ENCODE data around the gene YWHAQ. TPM values are rescaled to one million over a fixed set of nuclear protein-coding genes. Genes with fewer than 3 reads are reported as not detected.

The YWHAQ gene
- total RNA-seq, 2 donors from 2014 or later = 158 to 183 TPM

GRCh38 chr2:9674891-9675414, 44.2 kb upstream of the YWHAQ start:
- ATAC-seq (ENCODE audit: insufficient number of reproducible peaks, low FRiP score, low read depth) = no peak
- Histone ChIP-seq H3K4me1 (ENCODE audit: control insufficient read depth in 1 of 2, low read depth in 2 of 2) (no peaks in the 10 kb centered on the region), H3K4me3 (no peak overlapping the region), H3K36me3 (no peaks in the 10 kb centered on the region), H3K27ac (no peak overlapping the region), H3K27me3 (replicated peaks; ENCODE audit: insufficient read depth) (no peaks in the 10 kb centered on the region), H3K9me3 (no peaks in the 10 kb centered on the region)
- TF ChIP-seq, protein P1, sequence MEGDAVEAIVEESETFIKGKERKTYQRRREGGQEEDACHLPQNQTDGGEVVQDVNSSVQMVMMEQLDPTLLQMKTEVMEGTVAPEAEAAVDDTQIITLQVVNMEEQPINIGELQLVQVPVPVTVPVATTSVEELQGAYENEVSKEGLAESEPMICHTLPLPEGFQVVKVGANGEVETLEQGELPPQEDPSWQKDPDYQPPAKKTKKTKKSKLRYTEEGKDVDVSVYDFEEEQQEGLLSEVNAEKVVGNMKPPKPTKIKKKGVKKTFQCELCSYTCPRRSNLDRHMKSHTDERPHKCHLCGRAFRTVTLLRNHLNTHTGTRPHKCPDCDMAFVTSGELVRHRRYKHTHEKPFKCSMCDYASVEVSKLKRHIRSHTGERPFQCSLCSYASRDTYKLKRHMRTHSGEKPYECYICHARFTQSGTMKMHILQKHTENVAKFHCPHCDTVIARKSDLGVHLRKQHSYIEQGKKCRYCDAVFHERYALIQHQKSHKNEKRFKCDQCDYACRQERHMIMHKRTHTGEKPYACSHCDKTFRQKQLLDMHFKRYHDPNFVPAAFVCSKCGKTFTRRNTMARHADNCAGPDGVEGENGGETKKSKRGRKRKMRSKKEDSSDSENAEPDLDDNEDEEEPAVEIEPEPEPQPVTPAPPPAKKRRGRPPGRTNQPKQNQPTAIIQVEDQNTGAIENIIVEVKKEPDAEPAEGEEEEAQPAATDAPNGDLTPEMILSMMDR (IDR thresholded peaks at IDR 0.05) = no peak
- no peak for DNase-seq (ENCODE audit: low spot score)

DNA sequence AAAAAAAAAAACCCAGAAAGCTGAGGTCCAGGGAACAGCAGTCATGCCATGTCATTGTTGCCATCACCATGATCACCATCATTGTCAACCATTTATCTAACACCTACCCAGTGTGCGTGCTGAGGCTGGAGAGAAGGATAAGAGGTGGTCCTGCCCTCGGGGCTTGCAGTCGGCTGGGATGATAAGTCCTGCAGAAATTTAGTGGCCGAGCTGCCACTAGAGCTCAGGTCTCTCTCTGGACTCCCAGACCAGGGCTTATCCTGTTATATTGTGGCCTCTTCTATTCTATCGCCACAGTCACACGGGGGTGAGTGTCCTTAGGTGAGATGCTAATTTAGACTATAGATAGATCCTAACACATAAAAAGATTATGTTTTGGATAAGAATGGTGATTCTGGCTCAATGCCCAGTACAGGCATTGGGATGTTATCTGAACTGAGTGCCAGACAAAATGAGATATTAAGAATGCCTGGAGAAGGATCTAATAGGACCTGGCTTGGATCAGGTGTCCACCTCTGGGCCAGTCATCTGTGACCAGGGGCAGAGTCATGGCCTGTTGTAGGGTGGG, 43.2 kb upstream of the YWHAQ start:
- no peak for ATAC-seq (ENCODE audit: insufficient number of reproducible peaks, low FRiP score, low read depth)
- Histone ChIP-seq H3K36me3 (no peaks in the 10 kb centered on the region), H3K27me3 (replicated peaks; ENCODE audit: insufficient read depth) (no peaks in the 10 kb centered on the region), H3K27ac (no peak overlapping the region), H3K4me3 (no peak overlapping the region), H3K9me3 (no peaks in the 10 kb centered on the region), H3K4me1 (ENCODE audit: control insufficient read depth in 1 of 2, low read depth in 2 of 2) (no peaks in the 10 kb centered on the region)
- no peak for DNase-seq (ENCODE audit: low spot score)
- TF ChIP-seq, protein P1 (IDR thresholded peaks at IDR 0.05) = no peak

GRCh38 chr2:9668687-9669345, 38.0 kb upstream of the YWHAQ start:
- H3K4me1 ChIP-seq (ENCODE audit: control insufficient read depth in 1 of 2, low read depth in 2 of 2) = no peaks in the 10 kb centered on the region
- TF ChIP-seq, protein P1 (IDR thresholded peaks at IDR 0.05) = no peak
- H3K27me3 ChIP-seq (replicated peaks; ENCODE audit: insufficient read depth) = no peaks in the 10 kb centered on the region
- H3K4me3 ChIP-seq = no peak overlapping the region
- H3K9me3 ChIP-seq = no peaks in the 10 kb centered on the region
- no peaks in the 10 kb centered on the region for H3K36me3 ChIP-seq
- DNase-seq (ENCODE audit: low spot score) (no peak), ATAC-seq (ENCODE audit: insufficient number of reproducible peaks, low FRiP score, low read depth) (no peak)
- H3K27ac ChIP-seq = no peak overlapping the region

DNA sequence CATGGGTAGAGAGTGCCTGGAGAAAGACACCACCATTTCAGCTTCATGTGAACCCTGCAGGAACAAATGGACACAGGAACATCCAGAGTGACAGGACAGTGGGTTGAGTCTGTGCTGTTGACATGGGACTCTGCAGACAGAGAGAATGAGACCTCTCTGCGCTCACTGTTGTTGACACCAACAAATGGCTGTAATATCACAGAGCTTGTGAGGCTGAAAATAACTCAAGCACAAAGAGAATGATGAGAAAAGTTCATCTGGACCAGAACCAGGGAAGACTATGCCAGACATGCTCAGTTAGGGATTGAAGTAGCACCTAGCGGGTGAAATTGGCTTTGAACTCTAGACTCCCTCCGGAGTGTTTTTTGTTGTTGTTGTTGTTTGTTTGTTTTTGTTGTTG, 37.0 kb upstream of the YWHAQ start:
- no peak overlapping the region for H3K27ac ChIP-seq
- no peaks in the 10 kb centered on the region for H3K4me1 ChIP-seq (ENCODE audit: control insufficient read depth in 1 of 2, low read depth in 2 of 2)
- DNase-seq (ENCODE audit: low spot score) (no peak), ATAC-seq (ENCODE audit: insufficient number of reproducible peaks, low FRiP score, low read depth) (no peak)
- no peaks in the 10 kb centered on the region for H3K27me3 ChIP-seq (replicated peaks; ENCODE audit: insufficient read depth)
- H3K4me3 ChIP-seq = no peak overlapping the region
- no peaks in the 10 kb centered on the region for H3K9me3 ChIP-seq
- H3K36me3 ChIP-seq = no peaks in the 10 kb centered on the region
- TF ChIP-seq, protein P1 (IDR thresholded peaks at IDR 0.05) = no peak

- H3K4me3 ChIP-seq = no peak overlapping the region
- ATAC-seq (ENCODE audit: insufficient number of reproducible peaks, low FRiP score, low read depth) (no peak), DNase-seq (ENCODE audit: low spot score) (no peak)
- H3K9me3 ChIP-seq = no peaks in the 10 kb centered on the region
- TF ChIP-seq, protein P1 (IDR thresholded peaks at IDR 0.05) = no peak
- no peak overlapping the region for H3K27ac ChIP-seq
- no peaks in the 10 kb centered on the region for H3K27me3 ChIP-seq (replicated peaks; ENCODE audit: insufficient read depth)
- no peaks in the 10 kb centered on the region for H3K36me3 ChIP-seq
- H3K4me1 ChIP-seq (ENCODE audit: control insufficient read depth in 1 of 2, low read depth in 2 of 2) = no peaks in the 10 kb centered on the region
Observed at GRCh38 chr2:9666306-9666705, 35.5 kb upstream of the YWHAQ start.
